ENCODE data around the gene BCL7C.
"Not testable (repeated sequence)": the region's sequence is repeated elsewhere in the genome, so short reads cannot be mapped to it uniquely, and the experiment has no call there.

Gene BCL7C

DNA sequence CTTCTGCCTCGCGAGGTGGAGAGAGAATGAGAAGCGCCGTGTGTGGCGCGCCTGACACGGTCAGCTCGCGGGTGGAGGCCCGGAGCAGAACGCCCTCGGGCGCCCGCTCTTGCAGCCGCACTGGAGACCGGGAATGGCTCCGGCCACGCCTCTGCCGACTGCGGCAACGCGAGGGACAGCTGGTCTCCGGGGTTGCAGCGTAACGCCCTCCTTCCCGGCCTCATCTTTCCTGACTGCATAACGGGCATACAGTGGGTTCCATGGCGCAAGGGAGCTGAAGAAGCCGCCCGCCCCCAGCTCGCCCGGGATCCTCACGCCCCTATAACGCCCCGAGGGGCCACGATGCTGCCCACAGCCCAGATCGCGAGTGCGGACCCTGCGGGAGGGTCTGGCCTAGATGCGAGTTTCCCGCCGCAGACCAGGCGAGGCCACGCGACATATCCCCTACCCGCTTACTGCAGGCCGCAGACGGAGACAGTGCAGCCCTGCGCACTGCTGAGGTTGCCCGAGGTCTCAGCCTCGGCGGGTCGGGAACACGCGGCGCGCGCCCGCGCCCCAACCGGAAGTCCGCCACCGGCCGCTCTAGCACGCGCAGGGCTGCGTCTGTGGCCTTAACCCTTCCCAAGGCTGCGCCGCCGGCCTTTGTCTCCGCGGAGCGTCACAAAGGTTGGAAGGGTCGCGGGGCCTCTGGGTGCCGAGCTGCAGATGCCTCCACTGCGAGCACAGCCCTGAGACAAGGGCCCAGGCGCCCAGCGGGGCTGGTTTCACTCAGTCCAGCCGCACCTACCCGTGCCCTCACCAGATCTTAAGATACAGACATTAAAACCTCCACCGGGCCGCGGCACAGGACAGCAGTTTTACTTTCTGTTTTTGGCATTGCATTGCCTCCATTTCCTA is 18.8 kb downstream of the BCL7C start:
- TF ChIP-seq L3MBTL2 (conservative IDR thresholded peaks at IDR 0.05) (peak; percentile 98), ELF4 (IDR thresholded peaks at IDR 0.05) (peak; percentile 85), HDGF (IDR thresholded peaks at IDR 0.05; ENCODE audit: borderline replicate concordance) (peak; percentile 18), TARDBP (IDR thresholded peaks at IDR 0.05) (no peak; the same call in 1 of the 2 replicates)
- ChIA-PET POLR2A (interaction anchor here (0.7 to 5.6 kb wide), 32 partner anchors 9 to 782 kb away, joined by 3 to 55 read pairs (median 5); partner anchors contain the start of genes BCL7C, CTF1, PHKG2 and ZNF629), CTCF (interaction anchor here (0.6 to 3.5 kb wide), 6 partner anchors 27 to 967 kb away, joined by 3 to 9 read pairs (median 4); no protein-coding TSS in a partner anchor)
- DNase-seq (ENCODE audit: extremely low spot score), result peak; percentile 97

DNA sequence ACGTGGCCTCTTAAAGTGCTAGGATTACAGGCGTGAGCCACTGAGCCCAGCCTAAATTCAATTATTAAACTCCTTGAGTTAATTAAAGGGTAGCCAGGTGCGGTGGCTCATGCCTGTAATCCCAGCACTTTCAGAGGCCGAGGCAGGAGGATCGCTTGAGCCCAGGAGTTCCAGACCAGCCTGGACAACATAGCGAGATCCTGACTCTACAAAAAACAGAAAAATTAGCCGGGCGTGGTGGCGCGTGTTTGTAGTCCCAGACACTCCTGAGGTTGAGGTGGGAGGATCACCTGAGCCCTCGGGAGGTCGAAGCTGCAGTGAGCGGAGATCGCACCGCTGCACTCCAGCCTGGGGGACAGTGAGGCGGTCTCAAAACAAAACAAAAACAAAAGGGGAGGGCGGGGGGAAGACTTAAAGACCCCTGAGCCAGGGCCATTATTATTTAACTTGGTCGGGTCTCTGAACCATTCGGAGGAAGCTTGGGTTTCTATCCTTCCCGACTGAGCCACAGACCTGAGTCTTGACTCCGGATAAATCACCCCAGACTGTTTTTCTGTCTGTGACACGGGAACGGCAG is 19.5 kb downstream of the BCL7C start:
- TF ChIP-seq L3MBTL2 (conservative IDR thresholded peaks at IDR 0.05), result peak; percentile 63
- no peak for TF ChIP-seq LEF1 (IDR thresholded peaks at IDR 0.05; ENCODE audit: borderline replicate concordance)
- ChIA-PET POLR2A (interaction anchor here (0.7 to 5.6 kb wide), 30 partner anchors 9 to 782 kb away, joined by 3 to 55 read pairs (median 6); partner anchors contain the start of genes BCL7C, CTF1, PHKG2 and ZNF629), CTCF (interaction anchor here (0.6 to 3.5 kb wide), 4 partner anchors 28 to 968 kb away, joined by 3 to 9 read pairs (median 6); no protein-coding TSS in a partner anchor)
- DNase-seq (ENCODE audit: extremely low spot score), result no peak

DNA sequence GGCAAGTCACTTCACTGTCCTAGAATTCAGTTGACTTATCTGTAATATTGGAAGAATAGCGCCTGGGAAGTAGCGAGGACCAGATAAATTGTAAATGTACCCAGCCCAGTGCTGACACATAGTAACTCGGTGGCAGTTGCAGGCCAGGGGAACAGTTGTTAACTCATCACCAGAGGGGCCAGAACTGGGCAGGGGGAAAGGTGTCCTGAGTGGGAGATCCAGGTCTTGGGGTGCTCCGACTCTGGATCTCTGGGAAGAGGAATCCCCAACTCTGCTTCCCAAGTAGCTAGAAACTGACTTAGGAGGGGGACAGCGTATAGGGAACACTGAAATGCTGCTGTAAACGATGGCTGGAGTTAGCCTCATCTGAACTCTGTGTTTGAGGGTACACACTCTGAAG is 23.0 kb downstream of the BCL7C start:
- no peak for DNase-seq (ENCODE audit: extremely low spot score)
- CTCF ChIA-PET, result interaction anchor here (0.6 to 1.3 kb wide), 4 partner anchors 26 to 66 kb away, joined by 3 to 4 read pairs (median 4); no protein-coding TSS in a partner anchor
- TF ChIP-seq SUZ12 (IDR thresholded peaks at IDR 0.05) (no peak), CTBP1 (IDR thresholded peaks at IDR 0.05; ENCODE audit: borderline replicate concordance) (no peak), FOXA1 (IDR thresholded peaks at IDR 0.05) (no peak)
- TF ChIP-seq, protein P1, sequence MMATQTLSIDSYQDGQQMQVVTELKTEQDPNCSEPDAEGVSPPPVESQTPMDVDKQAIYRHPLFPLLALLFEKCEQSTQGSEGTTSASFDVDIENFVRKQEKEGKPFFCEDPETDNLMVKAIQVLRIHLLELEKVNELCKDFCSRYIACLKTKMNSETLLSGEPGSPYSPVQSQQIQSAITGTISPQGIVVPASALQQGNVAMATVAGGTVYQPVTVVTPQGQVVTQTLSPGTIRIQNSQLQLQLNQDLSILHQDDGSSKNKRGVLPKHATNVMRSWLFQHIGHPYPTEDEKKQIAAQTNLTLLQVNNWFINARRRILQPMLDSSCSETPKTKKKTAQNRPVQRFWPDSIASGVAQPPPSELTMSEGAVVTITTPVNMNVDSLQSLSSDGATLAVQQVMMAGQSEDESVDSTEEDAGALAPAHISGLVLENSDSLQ (IDR thresholded peaks at IDR 0.05), result no peak
- POLR2A ChIA-PET, result interaction anchor here (1.3 to 1.5 kb wide), 2 partner anchors 16 to 65 kb away, joined by 3 to 5 read pairs; no protein-coding TSS in a partner anchor

DNA sequence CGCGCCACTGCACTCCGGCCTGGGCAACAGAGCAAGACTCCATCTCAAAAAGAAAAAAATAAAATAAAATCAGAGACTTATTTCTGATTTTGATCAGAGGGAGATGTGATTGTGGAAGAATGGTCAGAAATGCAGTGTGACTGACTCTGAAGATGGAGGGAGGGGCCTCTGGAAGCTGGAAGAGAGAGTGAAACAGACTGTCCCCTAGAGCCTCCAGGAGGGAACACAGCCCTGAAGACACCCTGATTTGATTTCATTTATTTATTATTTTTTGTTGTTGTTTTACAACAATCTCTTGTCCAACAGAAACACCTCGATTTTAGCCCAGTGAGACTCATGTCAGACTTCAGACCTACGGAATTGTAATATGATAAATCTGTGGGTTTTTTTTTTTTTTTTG is 26.1 kb downstream of the BCL7C start:
- DNase-seq (ENCODE audit: extremely low spot score), result peak; percentile 69
- ChIA-PET POLR2A (interaction anchor here (1.0 to 1.6 kb wide), 2 partner anchors 28 to 34 kb away, joined by 4 to 9 read pairs; partner anchors contain the start of gene CTF1), CTCF (interaction anchor here (1.1 to 1.9 kb wide), 2 partner anchors 23 to 53 kb away, joined by 3 to 11 read pairs; no protein-coding TSS in a partner anchor)
- TF ChIP-seq HDGF (IDR thresholded peaks at IDR 0.05; ENCODE audit: borderline replicate concordance) (no peak), ELF4 (IDR thresholded peaks at IDR 0.05) (no peak), SUZ12 (IDR thresholded peaks at IDR 0.05) (no peak), SP1 (IDR thresholded peaks at IDR 0.05) (no peak), ZNF384 (IDR thresholded peaks at IDR 0.05) (0 out of 2 replicates have a peak, but pooled peaks have one; percentile 62), NFRKB (IDR thresholded peaks at IDR 0.05) (no peak)

DNA sequence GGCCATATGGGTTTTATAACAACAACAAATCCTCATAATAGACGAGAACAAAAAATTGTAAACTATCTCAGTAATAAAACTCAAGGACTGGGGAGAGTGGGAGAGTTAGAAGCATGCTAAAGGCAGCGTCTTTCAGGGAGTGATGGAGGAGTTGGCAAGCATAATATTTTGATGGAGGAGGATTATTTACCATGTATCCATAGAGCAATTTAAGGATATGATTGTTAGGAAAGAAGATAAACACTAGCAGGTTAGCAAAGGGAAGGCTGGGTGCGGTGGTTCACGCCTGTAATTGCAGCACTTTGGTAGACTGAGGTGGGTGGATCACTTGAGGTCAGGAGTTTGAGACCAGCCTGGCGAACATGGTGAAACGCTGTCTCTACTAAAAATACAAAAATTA is 27.8 kb downstream of the BCL7C start:
- DNase-seq (ENCODE audit: extremely low spot score), result no peak
- no peak for TF ChIP-seq LEF1 (IDR thresholded peaks at IDR 0.05; ENCODE audit: borderline replicate concordance)
- TF ChIP-seq NFRKB (IDR thresholded peaks at IDR 0.05), result no peak
- no peak for TF ChIP-seq ZNF384 (IDR thresholded peaks at IDR 0.05)
- no peak for TF ChIP-seq SUZ12 (IDR thresholded peaks at IDR 0.05)
- TF ChIP-seq SP1 (IDR thresholded peaks at IDR 0.05), result no peak
- TF ChIP-seq FOXA1 (IDR thresholded peaks at IDR 0.05), result no peak
- no peak for TF ChIP-seq ARNT (IDR thresholded peaks at IDR 0.05)
- no peak for TF ChIP-seq L3MBTL2 (conservative IDR thresholded peaks at IDR 0.05)
- TF ChIP-seq FOXK2 (IDR thresholded peaks at IDR 0.05), result no peak
- TF ChIP-seq FOXM1 (IDR thresholded peaks at IDR 0.05; ENCODE audit: borderline replicate concordance), result no peak
- no peak for TF ChIP-seq ELF4 (IDR thresholded peaks at IDR 0.05)
- CTCF ChIA-PET, result interaction anchor here (0.6 to 0.7 kb wide), 2 partner anchors 9 to 132 kb away, joined by 3 to 7 read pairs; no protein-coding TSS in a partner anchor
- POLR2A ChIA-PET, result interaction anchor here (1.0 to 1.5 kb wide), 3 partner anchors 9 to 61 kb away, joined by 3 to 7 read pairs (median 3); no protein-coding TSS in a partner anchor

DNA sequence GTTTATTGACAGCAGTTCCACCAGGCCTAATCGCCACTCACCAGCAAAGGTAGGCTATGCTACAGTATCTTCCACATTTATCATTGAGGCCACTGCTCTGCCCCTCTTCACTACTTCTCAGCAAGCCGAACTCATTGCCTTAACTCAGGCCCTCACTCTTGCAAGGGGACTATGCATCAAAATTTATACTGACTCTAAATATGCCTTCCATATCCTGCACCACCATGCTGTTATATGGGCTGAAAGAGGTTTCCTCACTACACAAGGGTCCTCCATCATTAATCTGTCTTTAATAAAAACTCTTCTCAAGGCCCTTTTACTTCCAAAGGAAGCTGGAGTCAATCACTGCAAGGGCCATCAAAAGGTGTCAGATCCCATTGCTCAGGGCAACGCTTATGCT is 30.7 kb downstream of the BCL7C start:
- POLR2A ChIA-PET, result interaction anchor here (1.3 kb wide), 1 partner anchor 10 kb away, joined by 4 read pairs; no protein-coding TSS in a partner anchor
- DNase-seq (ENCODE audit: extremely low spot score); CTCF ChIA-PET: not testable (repeated sequence)

DNA sequence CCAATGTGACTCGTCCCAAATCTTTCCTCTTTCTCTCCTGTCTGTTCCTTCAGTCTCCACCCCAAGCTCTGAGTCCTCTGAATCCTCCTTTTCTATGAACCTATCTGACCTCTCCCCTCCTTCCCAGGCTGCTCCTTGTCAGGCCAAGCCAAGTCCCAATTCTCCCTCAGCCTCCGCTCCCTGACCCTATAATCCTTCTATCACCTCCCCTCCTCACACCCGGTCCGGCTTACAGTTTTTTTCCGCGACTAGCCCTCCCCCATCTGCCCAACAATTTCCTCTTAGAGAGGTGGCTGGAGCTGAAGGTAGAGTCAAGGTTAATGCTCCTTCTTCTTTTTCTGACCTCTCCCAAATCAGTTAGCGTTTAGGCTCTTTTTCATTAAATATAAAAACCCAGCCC is 33.1 kb downstream of the BCL7C start:
- POLR2A ChIA-PET; DNase-seq (ENCODE audit: extremely low spot score): not testable (repeated sequence)
- CTCF ChIA-PET, result interaction anchor here (0.6 to 1.0 kb wide), 3 partner anchors 13 to 29 kb away, joined by 3 read pairs; no protein-coding TSS in a partner anchor

DNA sequence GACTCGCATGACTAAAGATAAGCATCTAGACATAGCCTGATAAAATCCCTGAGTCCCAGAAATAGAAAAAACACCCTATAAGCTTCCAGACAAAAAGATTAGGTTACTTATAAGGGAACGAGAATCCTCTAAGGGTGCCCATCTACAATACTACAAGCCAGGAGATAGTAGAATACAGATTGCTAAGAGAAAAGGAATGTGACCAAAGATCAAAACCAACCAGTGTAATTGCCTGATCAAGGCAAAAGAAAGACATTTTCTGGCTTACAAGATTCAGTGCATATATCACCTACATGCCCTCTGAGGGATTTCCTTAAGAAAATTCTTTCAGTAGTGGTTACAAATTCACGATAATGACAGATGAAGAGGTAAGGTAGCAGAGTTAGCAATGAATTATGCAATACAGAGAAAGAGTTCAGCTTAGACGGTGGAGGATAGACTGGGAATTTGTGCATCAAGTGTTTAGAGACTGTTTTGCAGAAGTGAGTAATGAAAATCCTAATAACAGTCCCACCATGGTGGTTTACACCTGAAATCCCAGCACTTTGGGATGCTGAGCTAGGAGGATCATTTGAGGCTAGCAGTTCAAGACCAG is 35.0 kb downstream of the BCL7C start:
- TF ChIP-seq BHLHE40 (IDR thresholded peaks at IDR 0.05; ENCODE audit: borderline replicate concordance), result no peak
- no peak for TF ChIP-seq FOXA1 (IDR thresholded peaks at IDR 0.05)
- no peak for TF ChIP-seq FOXM1 (IDR thresholded peaks at IDR 0.05; ENCODE audit: borderline replicate concordance)
- TF ChIP-seq LEF1 (IDR thresholded peaks at IDR 0.05; ENCODE audit: borderline replicate concordance), result no peak
- no peak for TF ChIP-seq ELF4 (IDR thresholded peaks at IDR 0.05)
- no peak for TF ChIP-seq SP1 (IDR thresholded peaks at IDR 0.05)
- TF ChIP-seq, protein P1 (IDR thresholded peaks at IDR 0.05), result no peak
- TF ChIP-seq ZNF384 (IDR thresholded peaks at IDR 0.05), result no peak
- no peak for TF ChIP-seq ARNT (IDR thresholded peaks at IDR 0.05)
- TF ChIP-seq CTBP1 (IDR thresholded peaks at IDR 0.05; ENCODE audit: borderline replicate concordance), result no peak
- no peak for TF ChIP-seq NFRKB (IDR thresholded peaks at IDR 0.05)
- TF ChIP-seq FOXK2 (IDR thresholded peaks at IDR 0.05), result no peak
- TF ChIP-seq L3MBTL2 (conservative IDR thresholded peaks at IDR 0.05), result no peak
- TF ChIP-seq TARDBP (IDR thresholded peaks at IDR 0.05), result no peak
- no peak for TF ChIP-seq SUZ12 (IDR thresholded peaks at IDR 0.05)
- TF ChIP-seq HDGF (IDR thresholded peaks at IDR 0.05; ENCODE audit: borderline replicate concordance), result no peak
- ChIA-PET POLR2A (no interaction called here), CTCF (interaction anchor here (0.6 kb wide), 1 partner anchor 74 kb away, joined by 4 read pairs; no protein-coding TSS in a partner anchor)
- no peak for DNase-seq (ENCODE audit: extremely low spot score)

Measured in HEK293T (cell line).